OCI-LY3 (cell line): ENCODE results near the gene FBXW7.

Experiments
- EZH2phosphoT487 ChIP-seq: fragments of 200-600 bp; shearing (Covaris generic); IDR thresholded peaks from 2 replicates; pipeline ENCODE4 v1.6.1; 2018; ENCODE audit warnings: antibody characterized with exemption, mixed run types, low read depth
- TF ChIP-seq, protein P1 (sequence below): fragments of 200-600, 300-600 bp; sonication (generic); IDR thresholded peaks from 2 replicates; pipeline ENCODE4 v1.5.1; 2014; ENCODE audit warnings: antibody characterized with exemption, low read length, low read depth

DNA sequence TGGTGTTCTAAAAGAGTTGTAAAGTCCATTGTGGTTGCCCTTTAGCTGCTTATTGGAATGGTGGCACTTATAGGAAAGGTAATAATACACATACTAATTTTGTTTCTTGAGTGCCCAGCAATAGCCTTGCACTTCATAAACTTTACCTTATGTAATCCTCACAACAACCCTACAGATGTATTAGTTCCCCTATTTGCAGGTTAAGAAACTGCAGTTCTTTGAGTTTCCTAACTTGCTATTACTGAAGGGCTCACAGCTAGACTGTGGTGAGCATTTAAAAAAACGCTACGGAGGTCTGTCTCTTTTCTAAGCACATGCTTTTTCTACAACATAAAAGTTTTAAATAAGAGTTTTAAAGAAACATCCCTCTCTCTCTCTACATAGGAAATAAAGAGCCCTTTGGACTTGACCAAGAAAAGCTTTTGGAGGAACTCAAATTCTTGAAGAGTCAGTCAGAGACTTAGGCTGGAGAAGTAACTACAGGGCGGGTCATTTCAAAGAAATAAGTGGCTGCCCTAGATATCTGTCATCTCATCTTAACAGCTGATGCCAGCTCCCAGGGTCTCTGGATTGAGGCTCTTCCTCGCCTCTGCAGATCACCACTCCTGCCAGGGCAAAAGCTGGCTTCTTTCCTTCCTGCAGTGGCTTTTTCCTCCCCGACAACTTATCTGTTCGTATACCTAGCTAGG, 42.0 kb upstream of the FBXW7 start:
- TF ChIP-seq, protein P1, sequence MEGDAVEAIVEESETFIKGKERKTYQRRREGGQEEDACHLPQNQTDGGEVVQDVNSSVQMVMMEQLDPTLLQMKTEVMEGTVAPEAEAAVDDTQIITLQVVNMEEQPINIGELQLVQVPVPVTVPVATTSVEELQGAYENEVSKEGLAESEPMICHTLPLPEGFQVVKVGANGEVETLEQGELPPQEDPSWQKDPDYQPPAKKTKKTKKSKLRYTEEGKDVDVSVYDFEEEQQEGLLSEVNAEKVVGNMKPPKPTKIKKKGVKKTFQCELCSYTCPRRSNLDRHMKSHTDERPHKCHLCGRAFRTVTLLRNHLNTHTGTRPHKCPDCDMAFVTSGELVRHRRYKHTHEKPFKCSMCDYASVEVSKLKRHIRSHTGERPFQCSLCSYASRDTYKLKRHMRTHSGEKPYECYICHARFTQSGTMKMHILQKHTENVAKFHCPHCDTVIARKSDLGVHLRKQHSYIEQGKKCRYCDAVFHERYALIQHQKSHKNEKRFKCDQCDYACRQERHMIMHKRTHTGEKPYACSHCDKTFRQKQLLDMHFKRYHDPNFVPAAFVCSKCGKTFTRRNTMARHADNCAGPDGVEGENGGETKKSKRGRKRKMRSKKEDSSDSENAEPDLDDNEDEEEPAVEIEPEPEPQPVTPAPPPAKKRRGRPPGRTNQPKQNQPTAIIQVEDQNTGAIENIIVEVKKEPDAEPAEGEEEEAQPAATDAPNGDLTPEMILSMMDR: no peak; the same call in 1 of the 2 replicates
- TF ChIP-seq EZH2phosphoT487: no peak
